Putamen (tissue), 1 donor: ENCODE results near the gene F13B.
"Not testable (repeated sequence)": the region's sequence is repeated elsewhere in the genome, so short reads cannot be mapped to it uniquely, and the experiment has no call there.

Experiments used
- DNase-seq: peaks from one replicate; pipeline ENCODE4 v3.0.0-alpha.2; 2016; ENCODE audit warnings: low spot score

F13B gene

DNA sequence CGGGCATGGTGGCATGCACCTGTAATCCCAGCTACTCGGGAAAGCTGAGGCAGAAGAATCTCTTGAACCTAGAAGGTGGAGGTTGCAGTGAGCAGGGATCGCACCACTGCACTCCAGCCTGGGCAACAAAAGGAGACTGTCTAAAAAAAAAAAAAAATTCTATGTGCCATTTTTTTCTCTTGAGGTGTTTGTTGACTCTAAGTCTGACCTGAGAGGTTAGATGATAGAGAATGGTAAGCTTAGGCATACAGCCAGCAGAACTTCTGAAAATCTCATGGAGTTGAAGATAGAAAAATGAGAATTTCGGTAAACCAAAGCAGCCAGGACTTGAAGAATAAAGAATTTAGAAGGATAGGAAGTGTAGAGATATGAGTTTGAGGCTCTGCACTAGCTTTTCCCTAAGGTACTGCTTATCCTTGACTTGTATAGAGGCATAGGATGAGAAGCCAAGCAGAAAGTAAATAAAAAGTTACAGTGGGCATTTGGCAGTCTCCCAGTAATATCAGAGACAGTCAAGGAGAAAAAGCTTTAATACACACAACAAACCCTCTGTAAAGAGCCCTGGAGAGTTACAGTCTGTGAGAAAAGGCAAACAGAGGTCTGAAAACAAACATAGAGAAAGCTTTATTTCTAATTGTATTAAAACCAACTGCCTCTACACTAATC is 24.3 kb downstream of the F13B start:
- DNase-seq = no peak

GRCh38 chr1:197041486-197042353 is 25.3 kb downstream of the F13B start:
- DNase-seq = no peak

DNA sequence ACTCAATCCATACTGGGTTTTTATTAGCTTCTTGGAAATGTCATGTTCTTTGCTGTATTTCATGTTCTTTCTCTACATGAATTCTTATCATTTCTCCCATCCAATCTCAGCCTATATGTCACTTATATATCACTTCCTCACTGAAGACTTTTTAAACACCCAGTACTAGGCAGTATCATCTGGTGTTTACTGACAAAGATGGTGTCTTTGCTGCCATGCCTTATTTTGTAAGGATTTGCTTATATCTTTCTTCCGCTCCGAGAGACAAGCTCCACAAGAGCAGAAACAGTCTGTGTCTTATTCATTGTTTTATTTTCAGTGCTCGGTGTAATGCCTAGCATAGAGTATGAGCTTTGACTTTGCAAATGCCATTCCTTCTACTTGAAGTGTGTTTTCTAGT is 30.2 kb downstream of the F13B start:
- no peak for DNase-seq

- DNase-seq = not testable (repeated sequence)
Observed at GRCh38 chr1:197034631-197035339, 32.3 kb downstream of the F13B start.

- DNase-seq = no peak
Observed at GRCh38 chr1:197029749-197030148, 37.3 kb downstream of the F13B start.

- DNase-seq = no peak
Observed at GRCh38 chr1:197027359-197027758, 39.7 kb downstream of the F13B start.

GRCh38 chr1:197024460-197024859 is 42.6 kb downstream of the F13B start:
- DNase-seq = no peak

DNA sequence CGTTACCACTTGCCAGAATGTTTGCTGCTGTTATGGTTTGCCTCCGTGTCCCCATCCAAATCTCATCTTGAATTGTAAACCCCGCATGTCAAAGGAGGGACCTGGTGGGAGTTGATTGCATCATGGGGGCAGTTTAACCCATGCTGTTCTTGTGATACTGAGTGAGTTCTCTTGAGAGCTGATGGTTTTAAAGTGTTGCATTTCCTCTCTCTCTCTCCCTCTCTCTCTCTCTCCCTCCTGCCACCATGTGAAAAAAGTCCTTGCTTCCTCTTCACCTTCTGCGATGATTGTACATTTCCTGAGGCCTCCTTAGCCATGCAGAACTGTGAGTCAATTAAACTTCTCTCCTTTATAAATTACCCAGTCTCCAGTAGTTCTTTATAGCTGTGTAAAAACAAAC is 45.3 kb downstream of the F13B start:
- DNase-seq = no peak

- DNase-seq = no peak
Observed at GRCh38 chr1:197017558-197018146, 49.4 kb downstream of the F13B start.

- no peak for DNase-seq
Observed at GRCh38 chr1:197016751-197017150, 50.3 kb downstream of the F13B start.

- DNase-seq = no peak
Observed at GRCh38 chr1:197013234-197013633, 53.8 kb downstream of the F13B start.

GRCh38 chr1:197011614-197012013 is 55.4 kb downstream of the F13B start:
- no peak for DNase-seq

- DNase-seq = no peak
Observed at GRCh38 chr1:197008861-197009260, 58.2 kb downstream of the F13B start.

DNA sequence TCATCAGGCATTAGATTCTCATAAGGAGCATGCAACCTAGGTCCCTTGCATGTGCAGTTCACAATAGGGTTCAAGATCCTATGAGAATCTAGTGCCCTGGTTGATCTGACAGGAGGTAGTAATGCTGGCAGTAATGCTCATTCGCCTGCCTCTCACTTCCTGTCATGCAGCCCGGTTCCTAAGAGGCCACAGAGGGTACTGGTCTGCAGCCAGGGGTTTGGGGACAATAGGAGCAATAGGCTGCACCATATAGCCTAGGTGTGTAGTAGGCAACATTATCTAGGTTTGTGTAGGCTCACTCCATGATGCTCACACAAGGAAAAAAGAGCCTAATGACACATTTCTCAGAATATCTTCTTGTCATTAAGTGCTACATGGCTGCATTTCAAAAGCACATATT is 63.9 kb downstream of the F13B start:
- no peak for DNase-seq

DNA sequence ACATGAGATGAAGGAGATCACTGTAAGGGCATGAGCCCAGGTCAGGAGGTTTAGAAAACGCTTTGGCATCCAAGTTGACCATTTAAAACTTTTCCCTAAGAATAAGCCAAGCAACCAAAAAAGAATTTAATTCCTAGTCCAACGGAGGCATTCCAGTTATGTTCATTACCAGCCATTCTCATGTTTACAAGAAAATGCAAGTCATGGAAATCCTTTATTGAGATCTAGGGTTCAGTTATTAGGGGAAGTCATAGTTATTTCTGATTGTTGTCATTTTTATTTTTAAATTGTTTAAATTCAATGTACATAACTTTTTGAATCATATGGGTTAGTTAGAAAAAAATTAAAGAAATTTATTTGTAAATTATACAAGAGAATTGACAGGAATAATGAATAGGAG is 65.2 kb downstream of the F13B start:
- no peak for DNase-seq

- no peak for DNase-seq
Observed at GRCh38 chr1:196997423-196997822, 69.6 kb downstream of the F13B start.

GRCh38 chr1:196993916-196994315 is 73.1 kb downstream of the F13B start:
- DNase-seq = no peak

DNA sequence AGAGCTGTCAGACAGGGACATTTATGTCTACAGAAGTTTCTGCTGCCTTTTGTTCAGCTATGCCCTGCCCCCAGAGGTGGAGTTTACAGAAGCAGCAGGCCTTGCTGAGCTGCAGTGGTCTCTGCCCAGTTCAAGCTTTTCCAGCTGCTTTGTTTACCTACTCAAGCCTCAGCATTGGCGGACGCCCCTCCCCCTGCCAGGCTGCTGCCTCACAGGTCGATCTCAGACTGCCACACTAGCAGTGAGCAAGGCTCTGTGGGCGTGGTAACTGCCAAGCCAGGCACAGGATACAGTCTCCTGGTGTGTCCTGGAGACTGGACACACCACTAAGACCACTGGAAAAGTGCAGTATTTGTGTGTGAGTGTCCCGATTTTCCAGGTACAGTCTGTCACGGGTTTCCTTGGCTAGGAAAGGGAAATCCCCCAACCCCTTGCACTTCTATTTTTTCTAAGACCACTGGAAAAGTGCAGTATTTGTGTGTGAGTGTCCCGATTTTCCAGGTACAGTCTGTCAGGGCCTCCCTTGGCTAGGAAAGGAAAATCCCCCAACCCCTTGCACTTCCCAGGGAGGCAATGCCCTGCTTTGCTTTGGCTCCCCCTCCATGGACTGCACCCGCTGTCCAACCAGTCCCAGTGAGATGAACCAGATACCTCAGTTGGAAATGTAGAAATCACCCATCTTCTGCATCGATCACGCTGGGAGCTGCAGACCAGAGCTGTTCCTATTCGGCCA is 75.0 kb downstream of the F13B start:
- not testable (repeated sequence) for DNase-seq
